Measurements from ENCODE around the gene CRKL.

DNA sequence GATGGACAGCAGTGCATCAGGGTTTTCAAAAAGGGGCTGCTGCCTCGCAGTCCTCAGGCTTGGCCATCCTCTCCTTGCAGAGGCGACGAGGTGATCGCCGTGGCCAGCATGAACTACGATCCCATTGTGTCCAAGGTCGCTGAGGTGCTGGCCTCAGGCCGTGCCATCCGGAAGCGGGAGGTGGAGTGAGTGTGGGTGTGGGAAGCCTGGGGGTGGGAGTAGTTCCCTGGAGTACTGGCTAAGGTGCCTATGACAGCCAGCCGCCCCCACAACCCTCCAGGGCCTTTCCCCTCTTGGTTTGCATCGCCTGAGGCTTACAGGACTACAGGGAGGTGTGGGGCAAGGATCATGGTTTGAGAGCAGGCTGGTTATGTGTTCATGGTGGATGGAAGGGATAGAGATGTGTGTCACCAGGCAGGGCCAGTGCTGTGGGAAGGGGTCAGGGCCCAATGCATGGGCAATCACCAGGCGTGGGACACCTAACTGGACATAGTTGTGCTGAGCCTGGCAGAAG is 62.8 kb downstream of the CRKL start:
- no peak for TF ChIP-seq EZH2phosphoT487 (IDR thresholded peaks at IDR 0.05)
- no peak for TF ChIP-seq CTCF (IDR thresholded peaks at IDR 0.05)
- no peak for TF ChIP-seq EZH2 (IDR thresholded peaks at IDR 0.05)

All from neural progenitor cell (in vitro differentiated cells).